PC-9 (cell line): Measurements from ENCODE around the gene PCDHGA8.
A peak's percentile ranks its signal among the peaks of the same experiment; 100 is the strongest.

Experiments
- EZH2 ChIP-seq: fragments of 200-600 bp; sonication (generic); IDR thresholded peaks from 2 replicates; pipeline ENCODE4 v1.8.0; 2017; ENCODE audit warnings: antibody characterized with exemption, low read depth
- TF ChIP-seq, protein P1 (sequence below): fragments of 200-600 bp; sonication (generic); conservative IDR thresholded peaks from 2 replicates; pipeline ENCODE4 v1.6.1; 2017; ENCODE audit warnings: mixed run types, antibody characterized with exemption, mild to moderate bottlenecking, moderate library complexity

- TF ChIP-seq, protein P1, sequence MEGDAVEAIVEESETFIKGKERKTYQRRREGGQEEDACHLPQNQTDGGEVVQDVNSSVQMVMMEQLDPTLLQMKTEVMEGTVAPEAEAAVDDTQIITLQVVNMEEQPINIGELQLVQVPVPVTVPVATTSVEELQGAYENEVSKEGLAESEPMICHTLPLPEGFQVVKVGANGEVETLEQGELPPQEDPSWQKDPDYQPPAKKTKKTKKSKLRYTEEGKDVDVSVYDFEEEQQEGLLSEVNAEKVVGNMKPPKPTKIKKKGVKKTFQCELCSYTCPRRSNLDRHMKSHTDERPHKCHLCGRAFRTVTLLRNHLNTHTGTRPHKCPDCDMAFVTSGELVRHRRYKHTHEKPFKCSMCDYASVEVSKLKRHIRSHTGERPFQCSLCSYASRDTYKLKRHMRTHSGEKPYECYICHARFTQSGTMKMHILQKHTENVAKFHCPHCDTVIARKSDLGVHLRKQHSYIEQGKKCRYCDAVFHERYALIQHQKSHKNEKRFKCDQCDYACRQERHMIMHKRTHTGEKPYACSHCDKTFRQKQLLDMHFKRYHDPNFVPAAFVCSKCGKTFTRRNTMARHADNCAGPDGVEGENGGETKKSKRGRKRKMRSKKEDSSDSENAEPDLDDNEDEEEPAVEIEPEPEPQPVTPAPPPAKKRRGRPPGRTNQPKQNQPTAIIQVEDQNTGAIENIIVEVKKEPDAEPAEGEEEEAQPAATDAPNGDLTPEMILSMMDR: peak; percentile 52
- TF ChIP-seq EZH2: no peak
Observed at GRCh38 chr5:141343242-141343952, 49.0 kb upstream of the PCDHGA8 start, which contains the start of gene PCDHGA3.
